Measurements from ENCODE around the gene EPS8L1.

Gene EPS8L1

GRCh38 chr19:55080968-55081769 is 5.5 kb downstream of the EPS8L1 start:
- Mint-ChIP-seq H3K9me3 (no peaks in the 10 kb centered on the region), H3K36me3 (ENCODE audit: low read depth) (no peaks in the 10 kb centered on the region), H3K27ac (no peak overlapping the region), H3K4me1 (ENCODE audit: low read depth) (peaks cover 24% of the 10 kb centered on the region), H3K4me3 (peak overlapping the region; percentile 66), H3K27me3 (peaks cover 64% of the 10 kb centered on the region)

GRCh38 chr19:55081770-55082019 is 6.0 kb downstream of the EPS8L1 start:
- H3K27me3 Mint-ChIP-seq = peaks cover 64% of the 10 kb centered on the region

GRCh38 chr19:55082020-55082851 is 6.6 kb downstream of the EPS8L1 start:
- peaks cover 29% of the 10 kb centered on the region for H3K4me1 Mint-ChIP-seq (ENCODE audit: low read depth)
- no peaks in the 10 kb centered on the region for H3K36me3 Mint-ChIP-seq (ENCODE audit: low read depth)
- H3K27ac Mint-ChIP-seq = no peak overlapping the region
- peak overlapping the region; percentile 26 for H3K4me3 Mint-ChIP-seq
- H3K27me3 Mint-ChIP-seq = peaks cover 64% of the 10 kb centered on the region
- no peaks in the 10 kb centered on the region for H3K9me3 Mint-ChIP-seq

More at GRCh38 chr19:55081770-55082019, 6.0 kb downstream of the EPS8L1 start:
- H3K27ac Mint-ChIP-seq = no peak overlapping the region
- no peaks in the 10 kb centered on the region for H3K36me3 Mint-ChIP-seq (ENCODE audit: low read depth)
- H3K9me3 Mint-ChIP-seq = no peaks in the 10 kb centered on the region
- H3K4me3 Mint-ChIP-seq = peak overlapping the region; percentile 66
- H3K4me1 Mint-ChIP-seq (ENCODE audit: low read depth) = peaks cover 24% of the 10 kb centered on the region

GRCh38 chr19:55083004-55083850 is 7.6 kb downstream of the EPS8L1 start:
- Mint-ChIP-seq H3K36me3 (ENCODE audit: low read depth) (peaks cover 3% of the 10 kb centered on the region), H3K4me3 (no peak overlapping the region), H3K9me3 (no peaks in the 10 kb centered on the region), H3K4me1 (ENCODE audit: low read depth) (peaks cover 39% of the 10 kb centered on the region), H3K27ac (no peak overlapping the region), H3K27me3 (peaks cover 73% of the 10 kb centered on the region)

- Mint-ChIP-seq H3K9me3 (no peaks in the 10 kb centered on the region), H3K36me3 (ENCODE audit: low read depth) (peaks cover 10% of the 10 kb centered on the region), H3K4me3 (no peak overlapping the region), H3K27me3 (peaks cover 76% of the 10 kb centered on the region), H3K27ac (no peak overlapping the region), H3K4me1 (ENCODE audit: low read depth) (peaks cover 41% of the 10 kb centered on the region)
Observed at GRCh38 chr19:55084416-55084815, 8.7 kb downstream of the EPS8L1 start.

GRCh38 chr19:55085923-55086715 is 10.4 kb downstream of the EPS8L1 start:
- H3K4me1 Mint-ChIP-seq (ENCODE audit: low read depth) = peaks cover 32% of the 10 kb centered on the region
- no peak overlapping the region for H3K4me3 Mint-ChIP-seq
- H3K27ac Mint-ChIP-seq = no peak overlapping the region
- H3K27me3 Mint-ChIP-seq = peaks cover 66% of the 10 kb centered on the region
- H3K36me3 Mint-ChIP-seq (ENCODE audit: low read depth) = peaks cover 23% of the 10 kb centered on the region
- H3K9me3 Mint-ChIP-seq = no peaks in the 10 kb centered on the region

- Mint-ChIP-seq H3K27ac (no peak overlapping the region), H3K36me3 (ENCODE audit: low read depth) (peaks cover 23% of the 10 kb centered on the region), H3K4me3 (peak overlapping the region; percentile 56), H3K9me3 (no peaks in the 10 kb centered on the region), H3K4me1 (ENCODE audit: low read depth) (peaks cover 32% of the 10 kb centered on the region), H3K27me3 (peaks cover 62% of the 10 kb centered on the region)
Observed at GRCh38 chr19:55086730-55087541, 11.3 kb downstream of the EPS8L1 start.

- peaks cover 28% of the 10 kb centered on the region for H3K4me1 Mint-ChIP-seq (ENCODE audit: low read depth)
- H3K4me3 Mint-ChIP-seq = peak overlapping the region; percentile 56
- H3K36me3 Mint-ChIP-seq (ENCODE audit: low read depth) = peaks cover 23% of the 10 kb centered on the region
- no peaks in the 10 kb centered on the region for H3K9me3 Mint-ChIP-seq
- peaks cover 58% of the 10 kb centered on the region for H3K27me3 Mint-ChIP-seq
- H3K27ac Mint-ChIP-seq = no peak overlapping the region
Observed at GRCh38 chr19:55087542-55087901, 11.9 kb downstream of the EPS8L1 start.

GRCh38 chr19:55088021-55088451 is 12.4 kb downstream of the EPS8L1 start:
- Mint-ChIP-seq H3K27ac (no peak overlapping the region), H3K9me3 (no peaks in the 10 kb centered on the region), H3K27me3 (peaks cover 53% of the 10 kb centered on the region), H3K36me3 (ENCODE audit: low read depth) (peaks cover 23% of the 10 kb centered on the region), H3K4me1 (ENCODE audit: low read depth) (peaks cover 27% of the 10 kb centered on the region), H3K4me3 (peak overlapping the region; percentile 36)

- Mint-ChIP-seq H3K9me3 (no peaks in the 10 kb centered on the region), H3K4me1 (ENCODE audit: low read depth) (peaks cover 27% of the 10 kb centered on the region), H3K36me3 (ENCODE audit: low read depth) (peaks cover 23% of the 10 kb centered on the region), H3K27me3 (peaks cover 49% of the 10 kb centered on the region), H3K27ac (no peak overlapping the region), H3K4me3 (peak overlapping the region; percentile 36)
Observed at GRCh38 chr19:55088543-55089341, 13.1 kb downstream of the EPS8L1 start.

- H3K36me3 Mint-ChIP-seq (ENCODE audit: low read depth) = peaks cover 23% of the 10 kb centered on the region
- no peaks in the 10 kb centered on the region for H3K9me3 Mint-ChIP-seq
- H3K4me3 Mint-ChIP-seq = no peak overlapping the region
- H3K27ac Mint-ChIP-seq = no peak overlapping the region
- H3K4me1 Mint-ChIP-seq (ENCODE audit: low read depth) = peaks cover 27% of the 10 kb centered on the region
- peaks cover 43% of the 10 kb centered on the region for H3K27me3 Mint-ChIP-seq
Observed at GRCh38 chr19:55089342-55089944, 13.8 kb downstream of the EPS8L1 start.

GRCh38 chr19:55090564-55090963 is 14.9 kb downstream of the EPS8L1 start:
- Mint-ChIP-seq H3K9me3 (no peaks in the 10 kb centered on the region), H3K36me3 (ENCODE audit: low read depth) (peaks cover 29% of the 10 kb centered on the region), H3K27ac (no peak overlapping the region), H3K4me3 (no peak overlapping the region), H3K27me3 (peaks cover 33% of the 10 kb centered on the region), H3K4me1 (ENCODE audit: low read depth) (peaks cover 27% of the 10 kb centered on the region)

Data from stimulated activated naive CD8-positive, alpha-beta T cell treated with anti-CD3 and anti-CD28 coated beads, Interleukin-15, Interleukin-2, amounts not matched to agents 100 ng/mL and 50 ng/mL, for 24 hours (primary cell).